ENCODE results near the gene ATG101. TPM values are rescaled to one million over a fixed set of nuclear protein-coding genes. Genes with fewer than 3 reads are reported as not detected.
A peak's percentile ranks its signal among the peaks of the same experiment; 100 is the strongest.

Gene ATG101
- total and polyA plus RNA-seq, 9 of the 15 experiments (the other 6 are each of a cell fraction or from before 2014, with no cell fraction given): 2.9 to 52.4 (median 29.7) TPM

- H3K4me2 ChIP-seq (ENCODE audit: insufficient read depth, low read length): no peak overlapping the region
- no peak overlapping the region for H3K4me3 ChIP-seq
- no peaks in the 10 kb centered on the region for H3K9me1 ChIP-seq (ENCODE audit: control insufficient read depth, insufficient read depth, low read length)
- intact Hi-C loops (cut with micrococcal nuclease): no loop called here
- in situ Hi-C loops (cut with MboI): no loop called here
- no peaks in the 10 kb centered on the region for H4K20me1 ChIP-seq (replicated peaks; ENCODE audit: control insufficient read depth, insufficient read depth, low read length)
- H3K27me3 ChIP-seq (ENCODE audit: control insufficient read depth in 2 of 2, insufficient read depth in 2 of 2, low read length in 2 of 2): peaks cover 35 to 67% of the 10 kb centered on the region in 2 experiments
- H3K4me1 ChIP-seq (replicated peaks in 1 of 2; ENCODE audit: control insufficient read depth in 2 of 2, insufficient read depth in 2 of 2, low read length in 2 of 2): no peaks in the 10 kb centered on the region
- WGBS (ENCODE audit: insufficient coverage, low coverage, missing lambda C conversion rate): 0% methylated on average over 8 of the region's 8 CpGs
- no peak overlapping the region for H3K27ac ChIP-seq (ENCODE audit: extremely low read depth, low read depth, low read length)
- no peak overlapping the region for H3K9ac ChIP-seq (ENCODE audit: insufficient read depth in 1 of 2, low read depth in 2 of 2, low read length in 2 of 2)
- no peak overlapping the region for H2AFZ ChIP-seq (ENCODE audit: low read depth, low read length)
- ChIA-PET CTCF (ENCODE audit: low intra/inter-chr PET ratio) (no interaction called here), POLR2A (interaction anchor here (1.0 kb wide), 1 partner anchor 22 kb away, joined by 4 read pairs; the partner anchor contains the start of gene ATG101)
- no peaks in the 10 kb centered on the region for H3K9me3 ChIP-seq (replicated peaks; ENCODE audit: control insufficient read depth, insufficient read depth, low read depth, low read length)
- DNase-seq (ENCODE audit: extremely low read depth in 1 of 4, low spot score in 3 of 4) (peak in 1 of 4 experiments; percentile 10), FAIRE-seq (peak; percentile 42), ATAC-seq (no peak)
- no peaks in the 10 kb centered on the region for H3K79me2 ChIP-seq (ENCODE audit: control insufficient read depth, insufficient read depth, low read length)
- H3K36me3 ChIP-seq (ENCODE audit: control insufficient read depth, insufficient read depth, low read length): no peaks in the 10 kb centered on the region
- no TSS peak for BruUV-seq (replicated peaks)
- TF ChIP-seq ZNF121 (CRISPR knock-in tag; conservative IDR thresholded peaks at IDR 0.05): no peak
- TF ChIP-seq BHLHE40 (IDR thresholded peaks at IDR 0.05; ENCODE audit: low read length): no peak
- TF ChIP-seq TRIM25 (IDR thresholded peaks at IDR 0.05; ENCODE audit: borderline replicate concordance): no peak
- no peak for TF ChIP-seq CBFA2T2 (conservative IDR thresholded peaks at IDR 0.05)
- TF ChIP-seq ELK1 (CRISPR knock-in tag; IDR thresholded peaks at IDR 0.05): no peak
- no peak for TF ChIP-seq MAZ (CRISPR knock-in tag; conservative IDR thresholded peaks at IDR 0.05 in 1 of 2, IDR thresholded peaks at IDR 0.05 in 1 of 2)
- TF ChIP-seq BCOR (IDR thresholded peaks at IDR 0.05): no peak
- no peak for TF ChIP-seq ATF3 (IDR thresholded peaks at IDR 0.05)
- no peak for TF ChIP-seq ATF3 (CRISPR knock-in tag; conservative IDR thresholded peaks at IDR 0.05)
- TF ChIP-seq E4F1 (CRISPR knock-in tag; IDR thresholded peaks at IDR 0.05; ENCODE audit: borderline replicate concordance): no peak
- no peak for TF ChIP-seq ZNF695 (CRISPR knock-in tag; IDR thresholded peaks at IDR 0.05)
- no peak for TF ChIP-seq RFX7 (CRISPR knock-in tag; IDR thresholded peaks at IDR 0.05)
- no peak for TF ChIP-seq THRB (CRISPR knock-in tag; conservative IDR thresholded peaks at IDR 0.05)
- TF ChIP-seq NR1H2 (CRISPR knock-in tag; IDR thresholded peaks at IDR 0.05): no peak
- TF ChIP-seq TBP (optimal IDR thresholded peaks at IDR 0.05; ENCODE audit: low read depth, low read length): no peak
- no peak for TF ChIP-seq DPF2 (IDR thresholded peaks at IDR 0.05)
- TF ChIP-seq EWSR1 (IDR thresholded peaks at IDR 0.05; ENCODE audit: borderline replicate concordance, low read depth, partially characterized antibody): no peak
These were observed 22.1 kb downstream of the ATG101 start for GRCh38 chr12:52091869-52092268.

Data from K562 (cell line).